ENCODE measurements around the gene ZNF536.

DNA sequence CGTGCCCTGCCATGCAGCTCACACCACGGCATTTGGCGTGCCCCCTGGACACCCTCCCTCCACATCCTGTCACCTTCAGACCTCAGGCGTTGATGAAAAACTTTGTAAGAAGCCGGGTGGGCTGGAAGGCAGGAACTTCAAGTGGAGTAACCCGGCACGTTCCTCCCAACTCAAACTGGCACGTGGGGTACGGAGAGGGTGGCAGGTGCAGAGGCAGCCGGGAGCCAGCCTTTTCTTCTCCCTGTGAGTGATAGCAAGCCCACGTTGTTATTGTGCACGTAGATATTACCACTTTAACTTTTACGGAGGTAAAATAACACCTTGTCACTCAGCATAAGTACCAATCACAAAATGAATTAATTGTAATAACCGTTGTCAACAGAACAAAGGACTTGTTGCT is 198.0 kb downstream of the ZNF536 start:
- TF ChIP-seq CTCF (IDR thresholded peaks at IDR 0.05) = no peak
- TF ChIP-seq POLR2A (IDR thresholded peaks at IDR 0.05) = no peak
- no peak for TF ChIP-seq POLR2AphosphoS5 (IDR thresholded peaks at IDR 0.05)
- TF ChIP-seq EP300 (IDR thresholded peaks at IDR 0.05) = no peak
